PFSK-1 (cell line): ENCODE measurements around the gene CELF5.

Source experiments
- FOXP2 ChIP-seq: optimal IDR thresholded peaks from 2 replicates; pipeline ENCODE3; 2011; ENCODE audit warnings: borderline replicate concordance, control low read depth, inconsistent platforms; ENCODE audit not compliant: insufficient read depth; ENCODE audit errors: extremely low read length, extremely low read depth
- POLR2AphosphoS5 ChIP-seq: IDR thresholded peaks from 2 replicates; pipeline ENCODE4 v1.6.1; 2012; ENCODE audit warnings: low read depth, mild to moderate bottlenecking, control low read depth, low read length, moderate library complexity
- REST ChIP-seq, 2 experiments: IDR thresholded peaks; 2 replicates each; pipeline versions ENCODE4 v1.6.1 to v1.8.0; 2011 to 2012; ENCODE audit warnings: low read depth in 2 of 2, low read length in 2 of 2, control low read depth in 1 of 2, inconsistent platforms in 1 of 2, mild to moderate bottlenecking in 1 of 2, moderate library complexity in 1 of 2; ENCODE audit not compliant: insufficient read depth in 1 of 2
- SIN3A ChIP-seq: IDR thresholded peaks from 2 replicates; pipeline ENCODE4 v1.6.1; 2012; ENCODE audit warnings: mild to moderate bottlenecking, low read length, moderate library complexity, borderline replicate concordance; ENCODE audit not compliant: insufficient read depth
- TAF1 ChIP-seq: IDR thresholded peaks from 2 replicates; pipeline ENCODE4 v1.6.1; 2012; ENCODE audit warnings: low read length, control low read depth, borderline replicate concordance; ENCODE audit not compliant: insufficient read depth

The CELF5 gene

GRCh38 chr19:3269916-3270671 is 45.6 kb downstream of the CELF5 start:
- TF ChIP-seq FOXP2 (no peak), REST (IDR thresholded peaks at IDR 0.05; ENCODE audit: insufficient read depth in 1 of 2, low read depth in 2 of 2, low read length in 2 of 2) (no peak)

GRCh38 chr19:3270902-3271301 is 46.4 kb downstream of the CELF5 start:
- TF ChIP-seq FOXP2, result no peak
- TF ChIP-seq POLR2AphosphoS5, result no peak

- no peak for TF ChIP-seq REST (IDR thresholded peaks at IDR 0.05; ENCODE audit: insufficient read depth in 1 of 2, low read depth in 2 of 2, low read length in 2 of 2)
- no peak for TF ChIP-seq POLR2AphosphoS5
- no peak for TF ChIP-seq FOXP2
- TF ChIP-seq SIN3A, result no peak
- TF ChIP-seq TAF1, result no peak
Observed at GRCh38 chr19:3272401-3272931, 48.0 kb downstream of the CELF5 start.

GRCh38 chr19:3272952-3273351 is 48.5 kb downstream of the CELF5 start:
- TF ChIP-seq TAF1, result no peak
- TF ChIP-seq POLR2AphosphoS5, result no peak
- TF ChIP-seq SIN3A, result no peak
- TF ChIP-seq FOXP2, result no peak

- TF ChIP-seq FOXP2 (no peak), TAF1 (no peak), REST (IDR thresholded peaks at IDR 0.05; ENCODE audit: insufficient read depth in 1 of 2, low read depth in 2 of 2, low read length in 2 of 2) (no peak), POLR2AphosphoS5 (no peak), SIN3A (no peak)
Observed at GRCh38 chr19:3274245-3274941, 49.9 kb downstream of the CELF5 start.

GRCh38 chr19:3274942-3275582 is 50.6 kb downstream of the CELF5 start:
- TF ChIP-seq FOXP2 (no peak), SIN3A (no peak), TAF1 (no peak), REST (IDR thresholded peaks at IDR 0.05; ENCODE audit: insufficient read depth in 1 of 2, low read depth in 2 of 2, low read length in 2 of 2) (no peak), POLR2AphosphoS5 (no peak)
